ENCODE results near the gene ODAD2. TPM values are rescaled to one million over a fixed set of nuclear protein-coding genes. Genes with fewer than 3 reads are reported as not detected.
"Not testable (repeated sequence)": the region's sequence is repeated elsewhere in the genome, so short reads cannot be mapped to it uniquely, and the experiment has no call there.

Gene ODAD2
- total and polyA plus RNA-seq, 8 donors: 0.15 to 0.52 (median 0.28) TPM; not detected in 5

DNA sequence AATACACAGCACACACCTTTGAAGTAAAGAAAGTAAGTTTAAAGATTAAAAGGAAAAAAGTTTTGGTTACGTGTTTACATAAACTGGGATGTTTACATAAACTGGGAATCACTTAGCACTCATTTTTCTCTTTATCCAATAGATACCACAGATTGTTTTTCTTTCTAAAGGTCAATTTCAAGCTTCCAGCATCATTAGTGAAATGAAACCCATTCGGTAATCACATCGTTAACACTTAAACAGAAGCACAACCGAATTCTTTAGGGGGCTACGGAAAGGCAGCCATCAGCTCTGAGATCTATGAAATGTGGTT, 1.1 kb downstream of the ODAD2 start:
- no peak overlapping the region for H3K27ac ChIP-seq
- H3K36me3 ChIP-seq: no peaks in the 10 kb centered on the region
- peaks cover 0 to 4% (median 0%) of the 10 kb centered on the region in 4 donors for H3K27me3 ChIP-seq
- 12 to 13% methylated on average over 5 of the region's 5 CpGs for WGBS, 2 donors
- TF ChIP-seq, protein P1, sequence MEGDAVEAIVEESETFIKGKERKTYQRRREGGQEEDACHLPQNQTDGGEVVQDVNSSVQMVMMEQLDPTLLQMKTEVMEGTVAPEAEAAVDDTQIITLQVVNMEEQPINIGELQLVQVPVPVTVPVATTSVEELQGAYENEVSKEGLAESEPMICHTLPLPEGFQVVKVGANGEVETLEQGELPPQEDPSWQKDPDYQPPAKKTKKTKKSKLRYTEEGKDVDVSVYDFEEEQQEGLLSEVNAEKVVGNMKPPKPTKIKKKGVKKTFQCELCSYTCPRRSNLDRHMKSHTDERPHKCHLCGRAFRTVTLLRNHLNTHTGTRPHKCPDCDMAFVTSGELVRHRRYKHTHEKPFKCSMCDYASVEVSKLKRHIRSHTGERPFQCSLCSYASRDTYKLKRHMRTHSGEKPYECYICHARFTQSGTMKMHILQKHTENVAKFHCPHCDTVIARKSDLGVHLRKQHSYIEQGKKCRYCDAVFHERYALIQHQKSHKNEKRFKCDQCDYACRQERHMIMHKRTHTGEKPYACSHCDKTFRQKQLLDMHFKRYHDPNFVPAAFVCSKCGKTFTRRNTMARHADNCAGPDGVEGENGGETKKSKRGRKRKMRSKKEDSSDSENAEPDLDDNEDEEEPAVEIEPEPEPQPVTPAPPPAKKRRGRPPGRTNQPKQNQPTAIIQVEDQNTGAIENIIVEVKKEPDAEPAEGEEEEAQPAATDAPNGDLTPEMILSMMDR (IDR thresholded peaks at IDR 0.05): no peak
- DNase-seq: no peak
- FAIRE-seq: no peak
- no peak for ATAC-seq
- intact Hi-C loops (cut with DNase I): no loop called here
- no peaks in the 10 kb centered on the region for H3K9me3 ChIP-seq
- no peaks in the 10 kb centered on the region for H3K4me1 ChIP-seq
- H3K4me3 ChIP-seq: peak overlapping the region in 3 of 4 donors; percentile 40 to 70 (median 60)

DNA sequence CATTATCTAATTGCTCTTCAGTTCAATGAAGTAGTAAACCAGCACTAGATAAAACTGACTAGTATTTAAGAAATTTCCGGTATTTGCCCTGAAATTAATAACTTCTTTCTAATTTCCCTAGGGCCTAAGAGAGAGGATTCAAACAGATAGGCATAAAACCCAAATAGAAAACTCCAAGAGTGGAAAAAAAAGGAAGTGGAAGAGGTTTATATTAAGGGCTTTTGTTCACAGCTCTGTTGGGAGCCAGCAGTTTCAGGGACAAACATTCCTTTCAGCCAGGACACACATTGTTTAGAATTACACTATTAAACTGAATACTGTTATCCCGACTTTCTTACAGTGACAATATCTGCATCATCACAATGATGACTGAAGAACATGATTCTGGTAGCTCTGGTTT, 3.6 kb downstream of the ODAD2 start:
- Histone ChIP-seq H3K36me3 (no peaks in the 10 kb centered on the region), H3K27ac (no peak overlapping the region), H3K4me3 (no peak overlapping the region), H3K9me3 (no peaks in the 10 kb centered on the region), H3K4me1 (no peaks in the 10 kb centered on the region), H3K27me3 (peaks cover 0 to 9% (median 0%) of the 10 kb centered on the region in 4 donors)
- ATAC-seq (no peak), FAIRE-seq (no peak), DNase-seq (no peak)
- intact Hi-C loops (cut with DNase I): no loop called here
- TF ChIP-seq, protein P1 (IDR thresholded peaks at IDR 0.05): no peak
- 65 to 83% methylated on average over 2 of the region's 2 CpGs for WGBS, 2 donors

DNA sequence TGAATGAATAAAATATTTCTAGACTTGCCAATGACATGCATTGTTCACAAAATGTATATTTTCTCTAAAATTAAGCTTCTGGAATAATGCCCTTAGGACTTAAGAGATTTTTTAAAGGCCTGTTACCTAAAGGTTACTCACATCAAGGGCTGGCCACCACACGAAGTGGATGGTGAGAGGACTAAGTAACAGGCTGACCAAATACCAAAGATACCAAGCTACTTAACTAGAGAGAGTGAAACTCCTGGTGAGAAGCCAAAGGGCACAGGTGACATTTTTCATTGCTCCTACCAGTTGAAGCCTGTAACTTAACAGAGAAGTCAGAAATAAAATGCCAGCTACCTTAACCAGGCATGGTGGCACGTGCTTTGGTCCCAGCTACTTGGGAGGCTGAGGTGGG, 9.5 kb downstream of the ODAD2 start:
- ATAC-seq; H3K9me3 ChIP-seq; H3K27me3 ChIP-seq; H3K4me1 ChIP-seq; intact Hi-C loops (cut with DNase I); H3K27ac ChIP-seq; H3K36me3 ChIP-seq; H3K4me3 ChIP-seq; DNase-seq; FAIRE-seq: not testable (repeated sequence)
- WGBS, 2 donors: 63 to 75% methylated on average over 2 of the region's 2 CpGs

DNA sequence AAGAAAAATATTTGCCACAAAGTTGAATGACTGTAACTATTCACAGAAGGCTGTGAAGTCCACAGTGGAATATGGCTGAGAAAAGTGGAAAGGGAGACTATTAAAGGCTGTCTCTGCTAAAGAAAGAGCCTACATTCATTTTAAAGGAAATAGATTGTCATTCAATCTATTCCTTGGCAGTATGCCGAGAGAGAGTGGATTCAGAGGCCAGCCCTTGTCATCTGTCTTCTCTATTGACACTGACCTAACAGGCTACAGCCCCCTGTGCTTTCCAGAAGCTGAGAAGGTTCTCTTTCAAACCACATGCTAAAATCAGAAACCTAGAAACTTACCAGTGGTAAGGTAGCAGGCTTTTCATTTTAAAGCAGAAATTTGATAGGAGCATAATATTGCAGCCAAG, 12.1 kb downstream of the ODAD2 start:
- FAIRE-seq (no peak), DNase-seq (no peak), ATAC-seq (no peak)
- Histone ChIP-seq H3K4me3 (no peak overlapping the region), H3K4me1 (no peaks in the 10 kb centered on the region), H3K36me3 (no peaks in the 10 kb centered on the region), H3K9me3 (no peaks in the 10 kb centered on the region), H3K27me3 (no peaks in the 10 kb centered on the region), H3K27ac (no peak overlapping the region)
- TF ChIP-seq, protein P1 (IDR thresholded peaks at IDR 0.05): no peak
- 13 to 23% methylated on average over 1 of the region's 1 CpG for WGBS, 2 donors
- intact Hi-C loops (cut with DNase I): no loop called here

DNA sequence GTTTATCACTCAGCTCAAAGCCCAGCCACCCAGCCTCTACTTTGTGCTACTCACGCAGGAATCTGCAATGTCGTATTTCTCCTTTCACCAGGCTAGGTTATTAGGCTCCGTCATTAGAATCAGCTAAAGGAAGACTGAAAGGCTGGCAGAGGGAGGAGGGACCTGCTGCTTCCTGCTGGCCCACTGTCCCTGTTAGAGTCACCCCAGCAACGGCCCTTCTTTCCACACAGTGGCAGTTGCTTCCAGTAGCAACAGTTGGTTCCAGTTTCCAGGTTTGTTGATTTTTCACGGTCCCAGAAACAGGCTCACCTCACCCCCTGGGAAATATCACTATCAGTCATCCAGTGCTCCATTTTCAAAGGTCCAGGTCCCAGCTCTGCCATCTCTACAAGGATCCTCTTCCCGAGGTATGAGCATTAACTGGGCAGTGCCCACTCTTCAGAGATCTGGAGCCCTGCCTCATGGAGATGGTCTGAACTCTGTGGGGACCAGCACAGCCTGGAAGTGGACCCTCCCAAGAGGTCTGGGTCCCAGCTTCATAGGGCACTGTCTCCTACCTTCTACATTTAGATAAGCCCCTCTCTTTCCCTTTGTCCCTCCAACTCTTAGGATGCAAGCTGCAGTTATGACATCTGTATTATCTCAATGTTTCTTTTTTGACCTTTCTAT, 15.9 kb downstream of the ODAD2 start:
- intact Hi-C loops (cut with DNase I): no loop called here
- FAIRE-seq (no peak), DNase-seq (no peak), ATAC-seq (no peak)
- no peaks in the 10 kb centered on the region for H3K9me3 ChIP-seq
- H3K27me3 ChIP-seq: no peaks in the 10 kb centered on the region
- H3K4me3 ChIP-seq: no peak overlapping the region
- H3K36me3 ChIP-seq: no peaks in the 10 kb centered on the region
- TF ChIP-seq, protein P1 (IDR thresholded peaks at IDR 0.05): no peak
- no peaks in the 10 kb centered on the region for H3K4me1 ChIP-seq
- H3K27ac ChIP-seq: no peak overlapping the region
- 46 to 55% methylated on average over 6 of the region's 6 CpGs for WGBS, 2 donors
